Fibroblast of the aortic adventitia (primary cell): ENCODE results near the gene RNF207. TPM values are rescaled to one million over a fixed set of nuclear protein-coding genes. Genes with fewer than 3 reads are reported as not detected.

Source experiments
- DNase-seq: peaks from one replicate; pipeline ENCODE4 v3.0.0-alpha.2; 2010; ENCODE audit warnings: low read depth
- H3K4me3 ChIP-seq: 2 replicates; pipeline ENCODE4 v1.5.1; 2011; ENCODE audit warnings: low read depth, mild to moderate bottlenecking, control low read depth, low read length, moderate library complexity
- total RNA-seq: library from RNA; depleted of rRNA; stranded (reverse); fragments of >200 nt; gene quantifications from 2 replicates; pipeline ENCODE4 v1.2.3, GENCODE V29; 2012; ENCODE audit warnings: low replicate concordance
- TF ChIP-seq, protein P1 (sequence below): IDR thresholded peaks from 2 replicates; pipeline ENCODE4 v1.5.1; 2011; ENCODE audit warnings: mild to moderate bottlenecking, low read length, control low read depth, inconsistent platforms; ENCODE audit not compliant: insufficient read depth

The RNF207 gene
- total RNA-seq, 1 donor, result 7.8 TPM

DNA sequence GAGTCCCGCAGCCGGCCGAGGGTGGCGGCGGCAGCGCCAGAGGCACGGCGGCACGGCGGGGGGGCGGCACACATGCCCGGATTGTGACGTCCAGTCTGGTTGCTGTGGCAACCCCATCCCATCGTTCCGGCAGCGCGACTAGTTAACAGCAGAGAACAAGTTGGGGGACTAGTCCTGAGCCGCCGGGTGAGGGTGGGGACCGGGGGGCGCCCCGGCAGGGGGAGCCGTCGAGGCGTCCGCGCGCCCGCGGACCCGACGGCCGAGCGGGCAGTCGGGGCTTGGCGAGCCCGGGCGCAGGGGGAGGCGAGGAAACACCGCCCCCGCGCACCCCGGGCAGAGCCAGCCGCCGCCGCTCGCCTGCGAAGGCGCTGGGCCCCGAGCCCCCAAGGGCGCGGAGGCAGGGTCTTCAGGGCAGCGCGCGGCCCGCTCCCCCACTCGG lies 25.6 kb upstream of the RNF207 start, which contains the start of gene CHD5:
CHD5 (minus strand) TSS at position 54 of the 439 bp plus-strand sequence. CDS start 298 bp downstream, outside the sequence.
- no peak for DNase-seq

DNA sequence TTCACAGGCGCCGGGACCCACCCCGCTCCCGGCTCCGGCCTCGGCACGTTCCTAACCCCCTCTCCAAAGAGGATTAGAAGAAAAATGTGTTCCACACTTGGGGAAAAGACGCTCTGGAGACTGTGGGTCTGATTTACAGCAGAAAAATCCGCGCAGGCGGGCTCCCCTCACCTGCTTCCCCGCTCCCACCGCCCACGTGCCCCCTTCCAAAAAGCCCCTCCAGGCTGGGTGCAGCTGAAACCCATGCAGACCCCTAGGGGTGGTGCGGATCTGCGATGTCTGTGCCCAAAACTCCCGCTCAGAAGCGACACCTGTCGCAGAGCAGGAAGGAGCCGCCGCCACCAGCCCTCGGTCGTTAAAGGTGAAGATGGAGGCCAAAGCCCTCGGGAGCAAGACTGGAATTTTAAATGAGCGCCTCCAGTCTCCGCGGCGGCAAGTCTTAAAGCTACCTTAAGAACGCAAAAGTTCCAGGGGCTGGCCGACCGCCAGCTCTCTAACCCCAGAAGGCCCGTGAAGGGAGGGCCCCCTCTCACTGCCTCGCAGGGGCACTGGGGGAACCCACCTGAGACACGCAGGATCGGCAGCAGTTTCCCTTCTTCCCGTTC lies 25.1 kb upstream of the RNF207 start:
- DNase-seq, result no peak

More for the DNA sequence above, 25.6 kb upstream of the RNF207 start, which contains the start of gene CHD5:
- no peak within 1 kb of the TSS for H3K4me3 ChIP-seq
- TF ChIP-seq, protein P1, sequence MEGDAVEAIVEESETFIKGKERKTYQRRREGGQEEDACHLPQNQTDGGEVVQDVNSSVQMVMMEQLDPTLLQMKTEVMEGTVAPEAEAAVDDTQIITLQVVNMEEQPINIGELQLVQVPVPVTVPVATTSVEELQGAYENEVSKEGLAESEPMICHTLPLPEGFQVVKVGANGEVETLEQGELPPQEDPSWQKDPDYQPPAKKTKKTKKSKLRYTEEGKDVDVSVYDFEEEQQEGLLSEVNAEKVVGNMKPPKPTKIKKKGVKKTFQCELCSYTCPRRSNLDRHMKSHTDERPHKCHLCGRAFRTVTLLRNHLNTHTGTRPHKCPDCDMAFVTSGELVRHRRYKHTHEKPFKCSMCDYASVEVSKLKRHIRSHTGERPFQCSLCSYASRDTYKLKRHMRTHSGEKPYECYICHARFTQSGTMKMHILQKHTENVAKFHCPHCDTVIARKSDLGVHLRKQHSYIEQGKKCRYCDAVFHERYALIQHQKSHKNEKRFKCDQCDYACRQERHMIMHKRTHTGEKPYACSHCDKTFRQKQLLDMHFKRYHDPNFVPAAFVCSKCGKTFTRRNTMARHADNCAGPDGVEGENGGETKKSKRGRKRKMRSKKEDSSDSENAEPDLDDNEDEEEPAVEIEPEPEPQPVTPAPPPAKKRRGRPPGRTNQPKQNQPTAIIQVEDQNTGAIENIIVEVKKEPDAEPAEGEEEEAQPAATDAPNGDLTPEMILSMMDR, result peak; percentile 1

GRCh38 chr1:6181347-6181770 lies 24.6 kb upstream of the RNF207 start:
- TF ChIP-seq, protein P1, result no peak
- no peak overlapping the region for H3K4me3 ChIP-seq
- DNase-seq, result no peak

More for the DNA sequence above, 25.1 kb upstream of the RNF207 start:
- TF ChIP-seq, protein P1, result no peak
- no peak overlapping the region for H3K4me3 ChIP-seq

GRCh38 chr1:6183520-6183989 lies 22.4 kb upstream of the RNF207 start:
- DNase-seq, result no peak
- TF ChIP-seq, protein P1, result no peak
- no peak overlapping the region for H3K4me3 ChIP-seq

DNA sequence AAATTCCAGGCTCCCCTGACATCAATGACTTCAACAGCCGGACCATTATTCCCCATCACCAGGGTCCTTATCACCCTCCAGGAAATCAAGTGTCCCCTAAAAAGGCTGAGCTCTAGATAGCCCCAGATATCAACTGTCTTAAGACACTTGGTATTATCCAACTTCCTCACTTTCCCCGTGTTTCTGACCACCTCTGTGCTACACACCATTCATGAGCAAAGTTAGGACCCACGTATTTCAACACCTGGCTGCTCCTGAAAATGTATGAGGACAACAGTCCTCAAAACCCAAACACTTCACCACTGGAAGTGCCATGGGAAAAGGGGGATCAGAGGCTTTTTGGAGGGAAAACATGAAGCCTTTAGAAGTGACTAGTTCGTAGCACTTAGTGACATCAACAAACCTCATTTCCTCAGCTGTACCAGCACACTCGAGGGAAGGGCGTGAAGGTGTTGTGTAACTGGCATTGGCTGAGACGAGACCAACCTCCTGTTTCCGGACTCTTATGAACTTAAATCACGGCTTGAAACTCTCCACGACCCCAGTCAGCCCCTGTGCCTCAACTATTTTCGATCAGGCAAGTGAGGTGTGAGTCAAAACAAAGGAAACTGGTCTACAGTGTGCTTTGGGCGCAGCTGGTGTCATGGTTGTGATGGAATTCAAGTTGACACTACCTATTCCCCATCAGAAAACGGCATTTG lies 21.7 kb upstream of the RNF207 start:
- H3K4me3 ChIP-seq, result no peak overlapping the region
- TF ChIP-seq, protein P1, result no peak
- no peak for DNase-seq

DNA sequence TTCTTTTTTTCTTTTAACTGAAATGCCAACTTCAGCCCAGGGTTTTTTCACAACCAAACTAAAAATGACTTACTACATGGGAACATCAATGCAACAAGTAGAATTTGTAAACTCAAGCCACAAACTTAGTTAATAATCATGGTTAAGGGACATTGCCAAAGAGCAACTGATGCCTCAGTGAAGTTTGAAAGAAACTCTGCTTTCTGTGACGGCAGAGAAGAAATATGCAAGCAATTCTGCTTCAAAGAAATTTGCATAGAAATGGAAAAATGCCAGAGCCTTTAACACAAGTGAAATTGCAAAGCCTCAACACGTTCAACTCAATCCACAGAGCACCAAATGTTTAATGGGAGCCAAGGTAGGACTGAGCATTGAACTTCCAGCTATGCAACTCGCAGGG lies 20.8 kb upstream of the RNF207 start:
- TF ChIP-seq, protein P1, result no peak
- peak; percentile 71 for DNase-seq
- no peak overlapping the region for H3K4me3 ChIP-seq
